Jurkat, Clone E6-1 (cell line): ENCODE measurements around the gene DPEP2NB.
"Not testable (repeated sequence)": the region's sequence is repeated elsewhere in the genome, so short reads cannot be mapped to it uniquely, and the experiment has no call there.

Experiments
- DNase-seq: peaks from one replicate; pipeline ENCODE4 v3.0.0-alpha.2; 2011; ENCODE audit warnings: low read depth, low spot score
- H3K4me3 ChIP-seq: 2 replicates; pipeline ENCODE4 v1.5.1; 2011; ENCODE audit warnings: mild to moderate bottlenecking, low read length, control low read depth, moderate library complexity

Gene DPEP2NB

GRCh38 chr16:68022278-68022727 lies 6.6 kb upstream of the DPEP2NB start:
- no peak for DNase-seq
- H3K4me3 ChIP-seq = peak overlapping the region; percentile 99

- H3K4me3 ChIP-seq = peak overlapping the region; percentile 99
- DNase-seq = no peak
Observed at GRCh38 chr16:68021490-68021889, 5.8 kb upstream of the DPEP2NB start.

GRCh38 chr16:68019167-68019680 lies 3.5 kb upstream of the DPEP2NB start:
- DNase-seq = no peak
- no peak overlapping the region for H3K4me3 ChIP-seq

- no peak overlapping the region for H3K4me3 ChIP-seq
- DNase-seq = peak; percentile 50
Observed at GRCh38 chr16:68013440-68013839, 2.3 kb downstream of the DPEP2NB start.

- DNase-seq, H3K4me3 ChIP-seq: not testable (repeated sequence)
Observed at GRCh38 chr16:68009872-68010271, 5.8 kb downstream of the DPEP2NB start.

- no peak overlapping the region for H3K4me3 ChIP-seq
- no peak for DNase-seq
Observed at GRCh38 chr16:68009157-68009735, 6.5 kb downstream of the DPEP2NB start.

- no peak for DNase-seq
- H3K4me3 ChIP-seq = no peak overlapping the region
Observed at GRCh38 chr16:68005786-68006286, 9.9 kb downstream of the DPEP2NB start.

GRCh38 chr16:68005211-68005610 lies 10.5 kb downstream of the DPEP2NB start:
- DNase-seq = no peak

GRCh38 chr16:68003031-68003430 lies 12.7 kb downstream of the DPEP2NB start:
- no peak for DNase-seq
- H3K4me3 ChIP-seq = no peak overlapping the region

More at GRCh38 chr16:68005211-68005610, 10.5 kb downstream of the DPEP2NB start:
- no peak overlapping the region for H3K4me3 ChIP-seq

GRCh38 chr16:68000450-68000849 lies 15.3 kb downstream of the DPEP2NB start:
- no peak for DNase-seq
- no peak overlapping the region for H3K4me3 ChIP-seq

- no peak for DNase-seq
- H3K4me3 ChIP-seq = peak overlapping the region; percentile 37; the same call in 1 of the 2 replicates
Observed at GRCh38 chr16:67999985-68000384, 15.7 kb downstream of the DPEP2NB start.

- peak within 1 kb of the TSS; percentile 37 for H3K4me3 ChIP-seq
- peak; percentile 79 for DNase-seq
Observed at GRCh38 chr16:67998779-67999688, 16.7 kb downstream of the DPEP2NB start, which contains the start of gene DPEP2. DPEP2 (minus strand) TSS chr16:67999484; CDS start chr16:67993212, 6,272 bp downstream.

GRCh38 chr16:67998231-67998778 lies 17.4 kb downstream of the DPEP2NB start:
- not testable (repeated sequence) for H3K4me3 ChIP-seq, DNase-seq

GRCh38 chr16:67996666-67997065 lies 19.0 kb downstream of the DPEP2NB start:
- no peak for DNase-seq
- H3K4me3 ChIP-seq = no peak overlapping the region

- DNase-seq = no peak
Observed at GRCh38 chr16:67995423-67995822, 20.3 kb downstream of the DPEP2NB start.

GRCh38 chr16:67994040-67994408 lies 21.7 kb downstream of the DPEP2NB start:
- H3K4me3 ChIP-seq = not testable (repeated sequence)
- DNase-seq = peak; percentile 34

More at GRCh38 chr16:67995423-67995822, 20.3 kb downstream of the DPEP2NB start:
- no peak overlapping the region for H3K4me3 ChIP-seq

GRCh38 chr16:67993207-67994039 lies 22.3 kb downstream of the DPEP2NB start:
- peak overlapping the region; percentile 38 for H3K4me3 ChIP-seq
- peak; percentile 69 for DNase-seq

GRCh38 chr16:67992661-67993206 lies 23.0 kb downstream of the DPEP2NB start:
- no peak overlapping the region for H3K4me3 ChIP-seq

More at GRCh38 chr16:67992661-67993206, 23.0 kb downstream of the DPEP2NB start:
- DNase-seq = no peak
